Lung microvascular endothelial cell (primary cell): ENCODE data around the gene PRKCG. TPM values are rescaled to one million over a fixed set of nuclear protein-coding genes. Genes with fewer than 3 reads are reported as not detected.
"Not testable (repeated sequence)": the region's sequence is repeated elsewhere in the genome, so short reads cannot be mapped to it uniquely, and the experiment has no call there.

Experiments used
- DNase-seq, 2 donors: peaks; one replicate each; pipeline versions ENCODE4 v3.0.0 to v3.0.0-alpha.2; 2010; ENCODE audit warnings: low read depth in 2 of 2
- total RNA-seq: library from RNA; depleted of rRNA; stranded (reverse); fragments of >200 nt; gene quantifications from 2 replicates; pipeline ENCODE4 v1.2.1, GENCODE V29; 2014

The PRKCG gene
- total RNA-seq, 1 donor from 2014 or later = not detected

- DNase-seq = peak in 1 of 2 donors; percentile 17
Observed at GRCh38 chr19:53942001-53942786, 60.2 kb downstream of the PRKCG start.

GRCh38 chr19:53944416-53944815 is 62.4 kb downstream of the PRKCG start:
- no peak for DNase-seq

GRCh38 chr19:53944933-53945332 is 62.9 kb downstream of the PRKCG start:
- no peak for DNase-seq

DNA sequence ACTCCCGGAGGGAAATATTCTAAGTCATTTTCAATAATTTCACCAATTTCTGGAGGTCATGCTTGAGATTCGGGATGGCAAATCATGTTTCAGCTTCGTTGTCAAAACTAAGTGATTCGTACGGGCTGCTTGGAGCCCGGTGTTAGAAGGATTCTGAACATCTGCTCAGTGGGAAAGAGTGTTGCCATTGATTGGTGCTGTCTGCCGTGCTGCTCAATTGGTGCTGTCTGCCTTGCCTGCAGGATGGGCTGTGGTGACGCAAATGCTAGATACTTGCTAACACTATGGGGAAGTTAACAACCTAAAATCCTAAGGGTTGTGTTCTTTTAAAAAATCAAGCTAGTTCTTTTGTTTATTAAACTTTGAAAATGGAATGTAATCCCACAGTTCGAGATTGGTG is 63.4 kb downstream of the PRKCG start:
- peak in 1 of 2 donors; percentile 19 for DNase-seq

GRCh38 chr19:53945998-53946397 is 64.0 kb downstream of the PRKCG start:
- DNase-seq = no peak

DNA sequence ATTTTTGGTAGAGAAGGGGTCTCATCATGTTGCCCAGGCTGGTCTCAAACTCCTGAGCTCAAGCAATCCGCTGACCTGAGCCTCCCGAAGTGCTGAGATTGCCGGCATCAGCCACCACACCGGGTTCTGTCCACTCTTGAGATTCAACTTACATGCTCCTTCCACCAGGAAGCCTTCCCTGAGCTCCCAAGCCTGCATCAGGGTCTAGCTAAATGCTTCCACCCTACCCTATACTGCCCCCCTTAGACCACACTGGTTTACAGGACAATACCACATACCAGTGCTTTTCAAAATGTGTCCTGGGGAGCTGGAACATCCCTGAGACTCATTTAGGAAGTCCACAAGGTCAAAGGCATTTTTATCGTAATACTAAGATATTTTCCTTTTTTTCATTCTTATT is 65.6 kb downstream of the PRKCG start:
- DNase-seq = no peak

GRCh38 chr19:53948611-53949010 is 66.6 kb downstream of the PRKCG start:
- not testable (repeated sequence) for DNase-seq

GRCh38 chr19:53951436-53951835 is 69.4 kb downstream of the PRKCG start:
- DNase-seq = peak in 1 of 2 donors; percentile 12

GRCh38 chr19:53951947-53952346 is 70.0 kb downstream of the PRKCG start:
- DNase-seq = no peak

DNA sequence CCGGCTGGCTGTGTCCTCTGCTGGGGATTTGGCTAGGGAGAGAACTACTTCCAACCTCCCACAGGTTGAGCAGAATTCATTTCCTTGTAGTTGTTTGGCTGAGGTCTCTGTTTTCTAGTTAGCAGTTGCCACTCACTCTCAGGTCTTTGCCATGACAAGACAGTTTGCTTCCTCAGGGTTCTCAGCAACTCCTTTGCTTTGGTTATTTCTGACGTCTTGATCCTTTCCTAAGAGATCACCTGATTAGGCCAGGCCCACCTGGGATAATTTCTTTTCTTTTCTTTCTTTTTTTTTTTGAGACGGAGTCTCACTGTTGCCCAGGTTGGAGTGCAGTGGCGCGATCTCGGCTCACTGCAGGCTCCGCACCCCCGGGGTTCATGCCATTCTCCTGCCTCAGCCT is 71.4 kb downstream of the PRKCG start:
- no peak for DNase-seq

Other genes starting within 250 kb of the PRKCG start
- gene NLRP12, start 57.9 kb upstream of the PRKCG start, total RNA-seq = 0.40 and 0.44 TPM in 2 replicates
- gene MYADM, start 14.3 kb upstream of the PRKCG start, total RNA-seq = 4.8 and 8.3 TPM in 2 replicates
- under 0.01 TPM in 1 of 2 replicates, not detected in the other for gene CACNG7, start 27.1 kb downstream of the PRKCG start, total RNA-seq
- gene CACNG8, start 80.7 kb downstream of the PRKCG start, total RNA-seq = under 0.01 and 0.22 TPM in 2 replicates
- 0.20 and 1.5 TPM in 2 replicates for gene CACNG6, start 109.4 kb downstream of the PRKCG start, total RNA-seq
- not detected in 2 replicates for gene VSTM1, start 181.7 kb downstream of the PRKCG start, total RNA-seq
- not detected in 2 replicates for gene TARM1, start 199.2 kb downstream of the PRKCG start, total RNA-seq
- gene OSCAR, start 218.6 kb downstream of the PRKCG start, total RNA-seq = under 0.01 TPM in 1 of 2 replicates, not detected in the other
- 19.2 and 23.4 TPM in 2 replicates for gene NDUFA3, start 220.7 kb downstream of the PRKCG start, total RNA-seq
- 20.5 and 27.4 TPM in 2 replicates for gene TFPT, start 233.5 kb downstream of the PRKCG start, total RNA-seq
- gene PRPF31, start 233.6 kb downstream of the PRKCG start, total RNA-seq = 48.6 and 51.9 TPM in 2 replicates